DMS114 treated with DMSO at 0.1 percent for 48 hours (cell line): ENCODE data around the gene WDR93.
A peak's percentile ranks its signal among the peaks of the same experiment; 100 is the strongest.

Experiments
- DNase-seq: peaks from one replicate; lab custom pipeline; 2025; ENCODE audit not compliant: unreplicated experiment; lab: John Stamatoyannopoulos, UW

The WDR93 gene

GRCh38 chr15:89690276-89691218 lies at the start of gene WDR93, which contains the start of gene PEX11A:
Gene WDR93, plus strand, starts transcription at chr15:89690811. Its CDS starts 10,936 bp downstream, at chr15:89701747.
Gene PEX11A, minus strand, starts transcription at chr15:89690754. Its CDS starts 122 bp downstream, at chr15:89690632.
- peak; percentile 61 for DNase-seq

- no peak for DNase-seq
Measured at GRCh38 chr15:89641053-89641452, 49.6 kb upstream of the WDR93 start.

- no peak for DNase-seq
Measured at GRCh38 chr15:89642106-89642505, 48.5 kb upstream of the WDR93 start.

- DNase-seq: no peak
Measured at GRCh38 chr15:89645680-89646079, 44.9 kb upstream of the WDR93 start.

GRCh38 chr15:89646416-89647141 lies 44.0 kb upstream of the WDR93 start:
- no peak for DNase-seq

GRCh38 chr15:89647191-89647851 lies 43.3 kb upstream of the WDR93 start:
- DNase-seq: peak; percentile 36

GRCh38 chr15:89648106-89649012 lies 42.3 kb upstream of the WDR93 start:
- no peak for DNase-seq

- no peak for DNase-seq
Measured at GRCh38 chr15:89649013-89649625, 41.5 kb upstream of the WDR93 start.

GRCh38 chr15:89649716-89650115 lies 40.9 kb upstream of the WDR93 start:
- no peak for DNase-seq

GRCh38 chr15:89652131-89652530 lies 38.5 kb upstream of the WDR93 start:
- no peak for DNase-seq

- no peak for DNase-seq
Measured at GRCh38 chr15:89652666-89653065, 37.9 kb upstream of the WDR93 start.

- DNase-seq: no peak
Measured at GRCh38 chr15:89653578-89653977, 37.0 kb upstream of the WDR93 start.

GRCh38 chr15:89654301-89654761 lies 36.3 kb upstream of the WDR93 start:
- DNase-seq: no peak

GRCh38 chr15:89654847-89655805 lies 35.5 kb upstream of the WDR93 start, which contains the start of gene KIF7:
Gene KIF7, minus strand, starts transcription at chr15:89655467. Its CDS starts 2,537 bp downstream, at chr15:89652930.
- DNase-seq: peak; percentile 45

- no peak for DNase-seq
Measured at GRCh38 chr15:89656116-89656815, 34.3 kb upstream of the WDR93 start.

- DNase-seq: no peak
Measured at GRCh38 chr15:89657686-89658200, 32.9 kb upstream of the WDR93 start.

GRCh38 chr15:89659295-89659694 lies 31.3 kb upstream of the WDR93 start:
- no peak for DNase-seq

GRCh38 chr15:89660556-89660955 lies 30.1 kb upstream of the WDR93 start:
- DNase-seq: no peak
